Renal cortical epithelial cell (primary cell): ENCODE data around the gene TCF7L1. TPM values are rescaled to one million over a fixed set of nuclear protein-coding genes. Genes with fewer than 3 reads are reported as not detected.

Source experiments
- DNase-seq: peaks from one replicate; pipeline ENCODE4 v3.0.0-alpha.2; 2011; ENCODE audit warnings: low read depth
- total RNA-seq: library from RNA; depleted of rRNA; stranded (reverse); fragments of >200 nt; gene quantifications from 2 replicates; pipeline ENCODE4 v1.2.3, GENCODE V29; 2014

Gene TCF7L1
- total RNA-seq, 1 donor from 2014 or later, result 1.4 TPM

GRCh38 chr2:85163675-85164074 lies 30.5 kb downstream of the TCF7L1 start:
- DNase-seq, result no peak

GRCh38 chr2:85164145-85164569 lies 31.0 kb downstream of the TCF7L1 start:
- DNase-seq, result no peak

GRCh38 chr2:85165088-85165690 lies 32.0 kb downstream of the TCF7L1 start:
- no peak for DNase-seq

GRCh38 chr2:85166021-85166420 lies 32.8 kb downstream of the TCF7L1 start:
- no peak for DNase-seq

GRCh38 chr2:85167479-85167878 lies 34.3 kb downstream of the TCF7L1 start:
- DNase-seq, result no peak

GRCh38 chr2:85168942-85169341 lies 35.8 kb downstream of the TCF7L1 start:
- no peak for DNase-seq

- DNase-seq, result no peak
Measured at GRCh38 chr2:85169581-85169980, 36.4 kb downstream of the TCF7L1 start.

GRCh38 chr2:85170938-85171475 lies 37.8 kb downstream of the TCF7L1 start:
- DNase-seq, result no peak

GRCh38 chr2:85171916-85172315 lies 38.7 kb downstream of the TCF7L1 start:
- no peak for DNase-seq

GRCh38 chr2:85173909-85174308 lies 40.7 kb downstream of the TCF7L1 start:
- no peak for DNase-seq

GRCh38 chr2:85174943-85175342 lies 41.8 kb downstream of the TCF7L1 start:
- no peak for DNase-seq

GRCh38 chr2:85175369-85176299 lies 42.4 kb downstream of the TCF7L1 start:
- DNase-seq, result no peak

GRCh38 chr2:85177031-85177824 lies 44.0 kb downstream of the TCF7L1 start:
- DNase-seq, result no peak

- DNase-seq, result no peak
Measured at GRCh38 chr2:85178154-85178553, 45.0 kb downstream of the TCF7L1 start.

GRCh38 chr2:85178980-85179411 lies 45.8 kb downstream of the TCF7L1 start:
- no peak for DNase-seq

GRCh38 chr2:85179541-85179940 lies 46.3 kb downstream of the TCF7L1 start:
- no peak for DNase-seq

- no peak for DNase-seq
Measured at GRCh38 chr2:85180322-85181133, 47.3 kb downstream of the TCF7L1 start.

GRCh38 chr2:85181134-85181631 lies 48.0 kb downstream of the TCF7L1 start:
- no peak for DNase-seq

GRCh38 chr2:85181844-85182456 lies 48.8 kb downstream of the TCF7L1 start:
- DNase-seq, result no peak

- DNase-seq, result no peak
Measured at GRCh38 chr2:85183076-85183475, 49.9 kb downstream of the TCF7L1 start.
